Left lung (tissue), 10 donors: ENCODE measurements around the gene PSMD5. TPM values are rescaled to one million over a fixed set of nuclear protein-coding genes. Genes with fewer than 3 reads are reported as not detected.

Experiments used
- ATAC-seq: fragments of 200-7000 bp; cut with Tn5 transposase; one replicate; pipeline ENCODE4 v1.9.1; 2020; ENCODE audit warnings: moderate library complexity
- DNase-seq, 4 donors: peaks; one replicate each; pipeline ENCODE4 v3.0.0-alpha.2; 2013 to 2020
- H3K27ac ChIP-seq, 2 donors: fragments of 200-600 bp; sonication (generic) in 1 of 2; one replicate each; pipeline versions ENCODE4 v1.5.0 to v1.8.0; 2020 to 2021
- H3K27me3 ChIP-seq, 2 donors: fragments of 200-600 bp; sonication (generic) in 1 of 2; one replicate each; pipeline versions ENCODE4 v1.5.0 to v1.8.0; 2020 to 2021
- H3K36me3 ChIP-seq, 2 donors: fragments of 200-600 bp; sonication (generic) in 1 of 2; one replicate each; pipeline versions ENCODE4 v1.5.0 to v1.8.0; 2020 to 2021
- H3K4me1 ChIP-seq, 2 donors: fragments of 200-600 bp; one replicate each; pipeline ENCODE4 v1.8.0; 2021
- H3K4me3 ChIP-seq, 2 donors: fragments of 200-600 bp; sonication (generic) in 1 of 2; one replicate each; pipeline versions ENCODE4 v1.5.0 to v1.8.0; 2020 to 2021; ENCODE audit warnings: mild to moderate bottlenecking in 1 of 2
- H3K9me3 ChIP-seq, 2 donors: fragments of 200-600 bp; sonication (generic) in 1 of 2; one replicate each; pipeline versions ENCODE4 v1.5.0 to v1.8.0; 2020 to 2021
- intact Hi-C, 2 donors: fragments of 100-400 bp; cut with DNase I; formaldehyde crosslinking; loops; one replicate each; pipeline versions ENCODE4 v1.11.2 to v1.14.2; 2022
- polyA plus RNA-seq, 6 donors: library from polyadenylated mRNA; unstranded; fragments of 120-200 nt; gene quantifications; one replicate each; pipeline ENCODE4 v1.2.1, GENCODE V29; 2013; ENCODE audit not compliant: insufficient read length in 6 of 6
- total RNA-seq, 2 donors: library from RNA; stranded (reverse); fragmentation: NEBNext Ultra II Directional; extraction: Animal tissue kit (Norgen Biotek cat#: 25700); gene quantifications; one replicate each; pipeline ENCODE4 v1.2.1, GENCODE V29; 2021
- TF ChIP-seq, protein P1 (sequence below), 2 donors: fragments of 200-600 bp; sonication (generic) in 1 of 2; IDR thresholded peaks; one replicate each; pipeline versions ENCODE4 v1.5.0 to v1.8.0; 2021; ENCODE audit warnings: antibody characterized with exemption in 2 of 2
- donor health status: DM: no; HTN: yes; CAD: no.
- donor health status: DM: no; HTN: no; CAD: no.

The PSMD5 gene
- total and polyA plus RNA-seq, 8 donors: 34.0 to 52.1 (median 43.6) TPM

DNA sequence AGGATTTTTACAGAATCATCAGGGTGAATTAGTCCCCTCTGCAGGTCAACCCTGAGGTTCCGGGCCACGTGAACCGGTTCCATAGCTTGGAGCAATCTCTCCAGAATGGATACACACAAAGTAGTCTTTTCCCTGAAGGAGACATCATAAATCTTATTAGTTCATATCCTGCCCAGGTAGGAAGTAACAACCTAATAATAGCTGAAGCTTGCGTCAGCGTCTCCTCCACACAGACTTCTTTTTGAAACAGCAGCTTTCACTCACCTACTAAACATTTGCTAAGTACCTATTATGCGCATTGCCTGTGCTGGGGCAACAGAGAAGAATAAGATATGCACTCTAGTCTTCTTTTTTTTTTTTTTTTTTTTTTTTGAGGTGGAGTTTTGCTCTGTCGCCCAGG lies 9.4 kb downstream of the PSMD5 start:
- DNase-seq (no peak), ATAC-seq (no peak)
- TF ChIP-seq, protein P1, sequence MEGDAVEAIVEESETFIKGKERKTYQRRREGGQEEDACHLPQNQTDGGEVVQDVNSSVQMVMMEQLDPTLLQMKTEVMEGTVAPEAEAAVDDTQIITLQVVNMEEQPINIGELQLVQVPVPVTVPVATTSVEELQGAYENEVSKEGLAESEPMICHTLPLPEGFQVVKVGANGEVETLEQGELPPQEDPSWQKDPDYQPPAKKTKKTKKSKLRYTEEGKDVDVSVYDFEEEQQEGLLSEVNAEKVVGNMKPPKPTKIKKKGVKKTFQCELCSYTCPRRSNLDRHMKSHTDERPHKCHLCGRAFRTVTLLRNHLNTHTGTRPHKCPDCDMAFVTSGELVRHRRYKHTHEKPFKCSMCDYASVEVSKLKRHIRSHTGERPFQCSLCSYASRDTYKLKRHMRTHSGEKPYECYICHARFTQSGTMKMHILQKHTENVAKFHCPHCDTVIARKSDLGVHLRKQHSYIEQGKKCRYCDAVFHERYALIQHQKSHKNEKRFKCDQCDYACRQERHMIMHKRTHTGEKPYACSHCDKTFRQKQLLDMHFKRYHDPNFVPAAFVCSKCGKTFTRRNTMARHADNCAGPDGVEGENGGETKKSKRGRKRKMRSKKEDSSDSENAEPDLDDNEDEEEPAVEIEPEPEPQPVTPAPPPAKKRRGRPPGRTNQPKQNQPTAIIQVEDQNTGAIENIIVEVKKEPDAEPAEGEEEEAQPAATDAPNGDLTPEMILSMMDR (IDR thresholded peaks at IDR 0.05): no peak
- Histone ChIP-seq H3K36me3 (peaks cover 0 to 68% of the 10 kb centered on the region in 2 donors), H3K4me1 (no peaks in the 10 kb centered on the region), H3K9me3 (no peaks in the 10 kb centered on the region), H3K27me3 (no peaks in the 10 kb centered on the region), H3K4me3 (no peak overlapping the region), H3K27ac (no peak overlapping the region)
- intact Hi-C loops: no loop called here

DNA sequence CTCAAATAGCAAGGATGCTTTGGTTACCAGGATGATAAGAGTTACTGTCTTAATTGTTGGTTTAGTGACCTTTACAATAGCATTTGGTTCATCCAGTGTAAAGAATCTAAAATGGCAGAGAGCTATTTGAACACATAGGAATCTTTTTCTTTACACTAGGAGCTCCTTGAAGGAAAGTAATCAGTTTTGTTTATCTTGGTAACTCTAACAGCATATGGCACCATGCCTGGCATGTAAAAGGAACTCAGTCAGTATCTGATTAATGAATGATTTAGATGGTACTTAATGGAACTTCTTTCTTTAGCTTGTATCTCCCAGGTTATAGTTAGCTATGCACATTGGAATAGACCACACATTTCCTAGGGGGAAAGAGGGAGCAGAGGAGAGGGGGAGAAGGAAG lies 9.9 kb downstream of the PSMD5 start:
- ATAC-seq: peak; percentile 18

DNA sequence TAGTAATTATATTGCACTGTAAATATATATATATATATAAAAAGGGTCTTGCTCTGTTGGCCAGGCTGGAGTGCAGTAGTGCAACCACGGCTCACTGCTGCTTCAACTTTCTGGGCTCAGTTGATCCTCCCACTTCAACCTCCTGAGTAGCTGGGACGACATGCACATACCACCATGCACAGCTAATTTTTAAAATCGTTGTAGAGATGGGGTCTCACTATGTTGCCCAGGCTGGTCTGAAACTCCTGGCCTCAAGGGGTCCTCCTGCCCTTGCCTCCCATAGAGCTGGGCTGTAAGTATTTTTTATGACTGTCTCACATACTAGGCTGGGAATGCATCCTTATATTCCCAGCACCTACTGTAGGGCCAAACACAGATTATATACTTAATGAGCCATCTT lies 11.9 kb downstream of the PSMD5 start:
- intact Hi-C loops: no loop called here
- H3K27ac ChIP-seq: no peak overlapping the region
- no peaks in the 10 kb centered on the region for H3K4me1 ChIP-seq
- H3K27me3 ChIP-seq: no peaks in the 10 kb centered on the region
- no peak for ATAC-seq
- DNase-seq: no peak
- TF ChIP-seq, protein P1 (IDR thresholded peaks at IDR 0.05): no peak
- no peak overlapping the region for H3K4me3 ChIP-seq
- no peaks in the 10 kb centered on the region for H3K9me3 ChIP-seq
- H3K36me3 ChIP-seq: peaks cover 3 to 90% of the 10 kb centered on the region in 2 donors

More for the DNA sequence above, 9.9 kb downstream of the PSMD5 start:
- TF ChIP-seq, protein P1 (IDR thresholded peaks at IDR 0.05): no peak
- Histone ChIP-seq H3K4me1 (no peaks in the 10 kb centered on the region), H3K4me3 (no peak overlapping the region), H3K36me3 (peaks cover 0 to 71% of the 10 kb centered on the region in 2 donors), H3K27me3 (no peaks in the 10 kb centered on the region), H3K9me3 (no peaks in the 10 kb centered on the region), H3K27ac (no peak overlapping the region)
- intact Hi-C loops: no loop called here
- DNase-seq: no peak

- no peaks in the 10 kb centered on the region for H3K4me1 ChIP-seq
- no peak overlapping the region for H3K4me3 ChIP-seq
- H3K9me3 ChIP-seq: no peaks in the 10 kb centered on the region
- DNase-seq (no peak), ATAC-seq (no peak)
- H3K36me3 ChIP-seq: peaks cover 3 to 90% of the 10 kb centered on the region in 2 donors
- TF ChIP-seq, protein P1 (IDR thresholded peaks at IDR 0.05): no peak
- H3K27ac ChIP-seq: no peak overlapping the region
- intact Hi-C loops: no loop called here
- H3K27me3 ChIP-seq: no peaks in the 10 kb centered on the region
Observed at GRCh38 chr9:120830151-120830550, 12.6 kb downstream of the PSMD5 start.

GRCh38 chr9:120829650-120830049 lies 13.1 kb downstream of the PSMD5 start:
- no peak for ATAC-seq
- intact Hi-C loops: no loop called here
- TF ChIP-seq, protein P1 (IDR thresholded peaks at IDR 0.05): no peak
- H3K36me3 ChIP-seq: peaks cover 3 to 88% of the 10 kb centered on the region in 2 donors
- DNase-seq: no peak
- H3K9me3 ChIP-seq: no peaks in the 10 kb centered on the region
- H3K4me3 ChIP-seq: no peak overlapping the region
- H3K4me1 ChIP-seq: no peaks in the 10 kb centered on the region
- H3K27ac ChIP-seq: no peak overlapping the region
- no peaks in the 10 kb centered on the region for H3K27me3 ChIP-seq
